ENCODE data around the gene C18orf63. TPM values are rescaled to one million over a fixed set of nuclear protein-coding genes. Genes with fewer than 3 reads are reported as not detected.

C18orf63 gene
- total RNA-seq, result 0.65 TPM
- long read RNA-seq, result 0 reads

DNA sequence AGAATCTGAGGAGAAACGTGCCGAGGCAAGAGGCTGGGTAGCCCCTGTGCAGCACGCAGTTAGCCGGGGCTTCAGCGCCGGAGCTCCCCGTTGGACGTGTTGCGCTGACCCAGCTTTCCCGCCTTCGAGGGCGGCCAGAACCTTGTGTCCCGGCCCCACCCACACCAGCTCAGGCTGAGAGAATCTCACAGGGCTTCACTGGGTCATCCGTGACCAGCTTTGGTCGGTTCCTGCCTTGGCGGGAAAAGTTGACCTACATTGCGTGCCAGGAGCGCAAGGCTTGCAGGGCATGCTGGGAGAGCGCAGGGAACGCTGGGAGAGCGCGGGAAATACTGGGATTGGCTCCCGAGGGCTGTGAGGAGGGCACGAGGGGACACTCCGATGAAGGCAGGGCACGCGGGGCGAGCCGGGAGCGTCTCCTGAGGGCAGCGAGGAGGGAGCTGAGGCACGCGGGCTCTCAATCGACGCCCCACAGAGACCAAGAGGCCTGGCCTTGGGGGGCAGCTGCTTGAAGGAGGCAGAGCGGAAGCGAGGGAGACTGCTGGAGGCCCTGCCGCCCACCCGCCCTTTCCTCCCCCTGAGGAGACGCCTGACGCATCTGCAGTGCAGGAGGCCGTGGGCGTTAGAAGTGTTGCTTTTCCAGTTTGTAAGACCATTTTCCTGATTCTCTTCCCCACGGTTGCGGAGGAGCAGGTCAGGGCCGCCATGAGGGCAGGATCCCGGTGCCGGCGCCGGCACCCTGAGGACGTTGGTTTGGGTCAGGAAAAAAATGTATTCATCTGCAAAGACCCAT, at the start of gene C18orf63:
Gene C18orf63 (plus strand): TSS at position 376 of the 793 bp plus-strand sequence. CDS start 2,027 bp downstream, outside the sequence.
- H3K27me3 ChIP-seq (ENCODE audit: low read depth), result no peaks in the 10 kb centered on the region
- intact Hi-C loops (cut with DNase I), result no loop called here
- ATAC-seq (peak in 1 of 2 donors; percentile 34), DNase-seq (no peak)
- no peaks in the 10 kb centered on the region for H3K9me3 ChIP-seq
- H3K27ac ChIP-seq, result no peak within 1 kb of the TSS
- no peaks in the 10 kb centered on the region for H3K4me1 ChIP-seq
- H3K36me3 ChIP-seq, result no peaks in the 10 kb centered on the region
- H3K4me3 ChIP-seq, result no peak within 1 kb of the TSS
- TF ChIP-seq, protein P1, sequence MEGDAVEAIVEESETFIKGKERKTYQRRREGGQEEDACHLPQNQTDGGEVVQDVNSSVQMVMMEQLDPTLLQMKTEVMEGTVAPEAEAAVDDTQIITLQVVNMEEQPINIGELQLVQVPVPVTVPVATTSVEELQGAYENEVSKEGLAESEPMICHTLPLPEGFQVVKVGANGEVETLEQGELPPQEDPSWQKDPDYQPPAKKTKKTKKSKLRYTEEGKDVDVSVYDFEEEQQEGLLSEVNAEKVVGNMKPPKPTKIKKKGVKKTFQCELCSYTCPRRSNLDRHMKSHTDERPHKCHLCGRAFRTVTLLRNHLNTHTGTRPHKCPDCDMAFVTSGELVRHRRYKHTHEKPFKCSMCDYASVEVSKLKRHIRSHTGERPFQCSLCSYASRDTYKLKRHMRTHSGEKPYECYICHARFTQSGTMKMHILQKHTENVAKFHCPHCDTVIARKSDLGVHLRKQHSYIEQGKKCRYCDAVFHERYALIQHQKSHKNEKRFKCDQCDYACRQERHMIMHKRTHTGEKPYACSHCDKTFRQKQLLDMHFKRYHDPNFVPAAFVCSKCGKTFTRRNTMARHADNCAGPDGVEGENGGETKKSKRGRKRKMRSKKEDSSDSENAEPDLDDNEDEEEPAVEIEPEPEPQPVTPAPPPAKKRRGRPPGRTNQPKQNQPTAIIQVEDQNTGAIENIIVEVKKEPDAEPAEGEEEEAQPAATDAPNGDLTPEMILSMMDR (IDR thresholded peaks at IDR 0.05), result no peak

DNA sequence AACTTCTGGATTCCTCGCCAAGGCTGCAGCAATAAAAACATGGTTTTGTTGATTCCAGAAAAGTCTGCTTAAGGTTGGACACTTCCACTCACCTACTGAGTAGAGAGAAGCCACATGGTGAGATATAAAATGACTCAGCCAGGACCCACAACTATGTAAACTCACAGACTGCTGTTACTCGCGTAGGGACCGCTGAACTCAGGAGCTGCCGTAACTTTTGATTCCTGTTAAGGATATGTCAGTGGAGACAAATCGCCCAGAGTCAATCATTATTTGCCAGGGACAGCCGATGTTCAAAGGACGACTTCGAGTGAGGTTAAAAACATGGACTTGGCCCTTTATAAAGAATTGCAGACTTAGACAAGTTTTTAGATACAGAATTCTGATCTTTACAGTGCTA, 49.5 kb upstream of the C18orf63 start:
- no peaks in the 10 kb centered on the region for H3K27me3 ChIP-seq (ENCODE audit: low read depth)
- peaks cover 40% of the 10 kb centered on the region for H3K36me3 ChIP-seq
- TF ChIP-seq, protein P1 (IDR thresholded peaks at IDR 0.05), result no peak
- no peak overlapping the region for H3K4me3 ChIP-seq
- H3K27ac ChIP-seq, result no peak overlapping the region
- intact Hi-C loops (cut with DNase I), result no loop called here
- ATAC-seq (peak in 1 of 2 donors; percentile 32), DNase-seq (no peak)
- H3K4me1 ChIP-seq, result peaks cover 31% of the 10 kb centered on the region
- H3K9me3 ChIP-seq, result no peaks in the 10 kb centered on the region

DNA sequence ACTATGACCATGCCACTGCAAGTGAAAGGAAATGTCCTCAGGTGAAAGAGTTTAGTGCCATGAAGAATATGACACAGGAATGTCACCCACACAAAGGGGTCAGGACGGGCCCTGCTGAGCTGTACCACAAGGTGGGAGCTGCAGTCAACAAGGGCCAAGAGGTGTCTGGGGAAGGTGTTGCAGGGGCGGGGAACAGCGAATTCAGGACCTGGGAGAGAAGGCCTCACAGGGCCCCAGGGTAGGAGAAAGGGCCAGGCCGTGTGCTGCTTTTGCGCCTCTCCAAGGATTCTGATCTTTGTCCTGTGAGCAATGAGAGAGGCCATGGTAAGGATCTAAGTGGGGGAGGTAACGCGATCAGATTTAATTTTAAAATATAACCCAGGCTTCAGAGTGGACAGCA, 47.5 kb upstream of the C18orf63 start:
- Histone ChIP-seq H3K4me3 (no peak overlapping the region), H3K27me3 (ENCODE audit: low read depth) (no peaks in the 10 kb centered on the region), H3K9me3 (no peaks in the 10 kb centered on the region), H3K27ac (peak overlapping the region; percentile 32), H3K36me3 (peaks cover 20% of the 10 kb centered on the region), H3K4me1 (peaks cover 31% of the 10 kb centered on the region)
- intact Hi-C loops (cut with DNase I), result no loop called here
- TF ChIP-seq, protein P1 (IDR thresholded peaks at IDR 0.05), result no peak
- ATAC-seq (peak; percentile 2 to 5), DNase-seq (no peak)

GRCh38 chr18:74268933-74269620, 46.6 kb upstream of the C18orf63 start:
- Histone ChIP-seq H3K9me3 (no peaks in the 10 kb centered on the region), H3K27ac (peak overlapping the region; percentile 19), H3K4me1 (peaks cover 39% of the 10 kb centered on the region), H3K27me3 (ENCODE audit: low read depth) (no peaks in the 10 kb centered on the region), H3K36me3 (peaks cover 19% of the 10 kb centered on the region), H3K4me3 (no peak overlapping the region)
- no peak for DNase-seq
- intact Hi-C loops (cut with DNase I), result no loop called here
- TF ChIP-seq, protein P1 (IDR thresholded peaks at IDR 0.05), result no peak
- peak in 1 of 2 donors; percentile 6 for ATAC-seq

- TF ChIP-seq, protein P1 (IDR thresholded peaks at IDR 0.05), result no peak
- Histone ChIP-seq H3K27ac (no peak overlapping the region), H3K36me3 (no peaks in the 10 kb centered on the region), H3K27me3 (ENCODE audit: low read depth) (no peaks in the 10 kb centered on the region), H3K9me3 (no peaks in the 10 kb centered on the region), H3K4me3 (no peak overlapping the region), H3K4me1 (peaks cover 63% of the 10 kb centered on the region)
- no peak for ATAC-seq
- intact Hi-C loops (cut with DNase I), result no loop called here
- DNase-seq, result no peak
These were observed 44.0 kb upstream of the C18orf63 start for GRCh38 chr18:74271635-74272034.
